A549 treated with ZK216348 at 1 μM for 4 hours (cell line): ENCODE data around the gene PRAMEF8. TPM values are rescaled to one million over a fixed set of nuclear protein-coding genes. Genes with fewer than 3 reads are reported as not detected.

Experiments used
- total RNA-seq: library from RNA; stranded (reverse); fragments of 200-300 nt; extraction: Qiagen RNA extraction; gene quantifications from 5 replicates; pipeline ENCODE4 v1.2.3, GENCODE V29; 2022; ENCODE audit warnings: low read depth

PRAMEF8 gene
- 0.13 TPM in 1 of 5 replicates, not detected in the others for total RNA-seq

DNA sequence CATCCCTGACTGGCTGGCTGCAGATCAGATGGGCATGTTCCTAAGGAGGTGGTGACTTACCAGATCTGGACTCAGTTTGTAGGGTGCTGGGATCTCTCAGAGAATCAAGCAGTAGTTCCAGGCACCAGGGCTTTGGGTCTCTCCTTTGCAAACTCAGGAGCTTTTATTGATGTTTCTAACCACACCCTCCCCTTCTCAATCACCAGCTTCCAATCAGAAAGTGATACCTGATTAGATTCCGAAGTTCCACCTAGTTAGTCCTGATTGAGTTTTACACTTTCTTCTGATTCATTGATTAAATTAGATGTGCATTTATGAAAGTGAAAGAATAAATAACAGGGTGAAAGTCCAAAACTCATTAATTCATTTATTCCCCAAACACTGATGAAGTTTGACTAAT is at the start of gene PRAMEF8:
Gene PRAMEF8 (minus strand): TSS at position 101 of the 400 bp plus-strand sequence. CDS start 1,046 bp downstream, outside the sequence.

GRCh38 chr1:13315281-13315680 is 30.3 kb upstream of the PRAMEF8 start, which contains the start of gene PRAMEF15:
PRAMEF15 (plus strand) TSS chr1:13315581; CDS start chr1:13318408, 2,827 bp downstream.

DNA sequence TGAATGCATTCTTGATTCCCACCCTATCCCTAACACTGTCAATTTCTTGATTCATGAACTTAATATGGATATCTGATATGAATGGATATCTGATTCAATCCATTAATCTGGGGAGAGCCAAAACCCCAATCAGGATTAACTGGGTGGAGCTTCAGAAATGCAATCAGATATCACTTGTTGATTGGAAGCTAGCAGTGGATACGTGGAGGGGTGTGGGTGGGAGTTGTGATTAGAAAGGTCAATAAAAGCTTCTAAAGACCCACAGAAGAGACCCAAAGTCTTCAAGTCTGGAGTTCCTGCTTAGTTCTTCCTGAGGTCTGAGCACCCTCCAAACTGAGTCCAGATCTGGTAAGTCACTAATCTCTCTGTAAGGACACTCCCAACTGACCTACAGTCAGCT is 18.3 kb upstream of the PRAMEF8 start, which contains the start of gene PRAMEF33:
Gene PRAMEF33 (plus strand): TSS at position 301 of the 400 bp plus-strand sequence. CDS start 2,416 bp downstream, outside the sequence.

DNA sequence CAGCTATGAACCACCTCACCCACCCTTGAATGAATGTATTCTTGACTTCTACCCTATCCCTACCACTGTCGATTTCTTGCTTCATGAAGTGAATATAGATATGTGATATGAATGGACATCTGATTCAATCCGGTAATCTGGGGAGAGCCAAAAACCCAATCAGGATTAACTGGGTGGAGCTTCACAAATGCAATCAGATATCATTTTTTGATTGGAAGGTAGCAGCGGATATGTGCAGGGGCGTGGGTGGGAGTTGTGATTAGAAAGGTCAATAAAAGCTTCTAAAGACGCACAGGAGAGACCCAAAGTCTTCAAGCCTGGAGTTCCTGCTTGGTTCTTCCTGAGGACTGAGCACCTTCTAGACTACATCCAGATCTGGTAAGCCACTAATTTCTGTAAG is 31.0 kb downstream of the PRAMEF8 start, which contains the start of gene PRAMEF5:
Gene PRAMEF5 (plus strand): TSS at position 301 of the 400 bp plus-strand sequence. CDS start 5,071 bp downstream, outside the sequence.

Other genes with a start within 250 kb of the PRAMEF8 start
- gene PRAMEF27, start 228.6 kb downstream of the PRAMEF8 start, total RNA-seq = not detected in 5 replicates
- not detected in 5 replicates for gene HNRNPCL3, start 224.4 kb downstream of the PRAMEF8 start, total RNA-seq
- gene PRAMEF25, start 214.4 kb downstream of the PRAMEF8 start, total RNA-seq = not detected in 5 replicates
- gene HNRNPCL2, start 168.3 kb downstream of the PRAMEF8 start, total RNA-seq = not detected in 5 replicates
- not detected in 5 replicates for gene PRAMEF26, start 129.1 kb downstream of the PRAMEF8 start, total RNA-seq
- not detected in 5 replicates for gene HNRNPCL4, start 119.5 kb downstream of the PRAMEF8 start, total RNA-seq
- not detected in 5 replicates for gene PRAMEF9, start 113.3 kb downstream of the PRAMEF8 start, total RNA-seq
- gene PRAMEF13, start 83.7 kb downstream of the PRAMEF8 start, total RNA-seq = not detected in 5 replicates
- not detected in 5 replicates for gene PRAMEF18, start 59.0 kb downstream of the PRAMEF8 start, total RNA-seq
- not detected in 5 replicates for gene PRAMEF5, start 30.9 kb downstream of the PRAMEF8 start, total RNA-seq
- not detected in 5 replicates for gene PRAMEF33, start 18.4 kb upstream of the PRAMEF8 start, total RNA-seq
- not detected in 5 replicates for gene PRAMEF15, start 30.4 kb upstream of the PRAMEF8 start, total RNA-seq
- not detected in 5 replicates for gene PRAMEF14, start 62.0 kb upstream of the PRAMEF8 start, total RNA-seq
- gene PRAMEF19, start 86.8 kb upstream of the PRAMEF8 start, total RNA-seq = not detected in 5 replicates
- not detected in 5 replicates for gene PRAMEF17, start 104.5 kb upstream of the PRAMEF8 start, total RNA-seq
- not detected in 5 replicates for gene PRAMEF20, start 125.3 kb upstream of the PRAMEF8 start, total RNA-seq
- gene LRRC38, start 228.9 kb upstream of the PRAMEF8 start, total RNA-seq = 0.11 TPM in 1 of 5 replicates, not detected in the others